ENCODE data around the gene ACADL. TPM values are rescaled to one million over a fixed set of nuclear protein-coding genes. Genes with fewer than 3 reads are reported as not detected.
A peak's percentile ranks its signal among the peaks of the same experiment; 100 is the strongest.
"Not testable (repeated sequence)": the region's sequence is repeated elsewhere in the genome, so short reads cannot be mapped to it uniquely, and the experiment has no call there.

The ACADL gene
- total RNA-seq, 2 experiments from 2014 or later, result not detected

- ChIA-PET POLR2A (no interaction called here), CTCF (interaction anchor here (0.7 to 2.0 kb wide), 2 partner anchors 10 to 227 kb away, joined by 3 to 9 read pairs; no protein-coding TSS in a partner anchor)
- no peaks in the 10 kb centered on the region for H3K27me3 Mint-ChIP-seq
- H3K27ac Mint-ChIP-seq, result no peak overlapping the region
- peaks cover 13% of the 10 kb centered on the region for H3K36me3 Mint-ChIP-seq (ENCODE audit: low read depth)
- ATAC-seq (no peak), DNase-seq (no peak)
- TF ChIP-seq CTCF (IDR thresholded peaks at IDR 0.05), result no peak
- peaks cover 26% of the 10 kb centered on the region for H3K9me3 Mint-ChIP-seq
- peaks cover 2% of the 10 kb centered on the region for H3K4me1 Mint-ChIP-seq (ENCODE audit: low read depth)
- no peak overlapping the region for H3K4me3 Mint-ChIP-seq
- intact Hi-C loops (cut with micrococcal nuclease), result no loop called here
Measured at GRCh38 chr2:210188755-210189154, 36.5 kb downstream of the ACADL start.

GRCh38 chr2:210188190-210188589 is 37.1 kb downstream of the ACADL start:
- DNase-seq, result no peak
- Mint-ChIP-seq H3K36me3 (ENCODE audit: low read depth) (peaks cover 17% of the 10 kb centered on the region), H3K27me3 (no peaks in the 10 kb centered on the region), H3K4me1 (ENCODE audit: low read depth) (peaks cover 2% of the 10 kb centered on the region), H3K4me3 (no peak overlapping the region), H3K9me3 (peaks cover 31% of the 10 kb centered on the region), H3K27ac (no peak overlapping the region)
- TF ChIP-seq CTCF (IDR thresholded peaks at IDR 0.05), result no peak
- no peak for ATAC-seq
- POLR2A ChIA-PET, result no interaction called here
- CTCF ChIA-PET, result interaction anchor here (2.0 kb wide), 1 partner anchor 10 kb away, joined by 9 read pairs; no protein-coding TSS in a partner anchor
- intact Hi-C loops (cut with micrococcal nuclease), result no loop called here

GRCh38 chr2:210183936-210184335 is 41.3 kb downstream of the ACADL start:
- CTCF ChIA-PET, result interaction anchor here (1.1 kb wide), 1 partner anchor 15 kb away, joined by 3 read pairs; no protein-coding TSS in a partner anchor

GRCh38 chr2:210181606-210182088 is 43.6 kb downstream of the ACADL start:
- Mint-ChIP-seq H3K4me1 (ENCODE audit: low read depth) (peaks cover 19% of the 10 kb centered on the region), H3K36me3 (ENCODE audit: low read depth) (peaks cover 17% of the 10 kb centered on the region), H3K9me3 (peaks cover 35% of the 10 kb centered on the region), H3K27ac (peak overlapping the region; percentile 25)
- H3K27me3 Mint-ChIP-seq; ATAC-seq; POLR2A ChIA-PET; intact Hi-C loops (cut with micrococcal nuclease); H3K4me3 Mint-ChIP-seq: not testable (repeated sequence)
- CTCF ChIA-PET, result interaction anchor here (1.6 to 1.9 kb wide), 2 partner anchors 9 to 14 kb away, joined by 4 to 5 read pairs; no protein-coding TSS in a partner anchor
- DNase-seq, result peak; percentile 44

More at GRCh38 chr2:210183936-210184335, 41.3 kb downstream of the ACADL start:
- H3K27ac Mint-ChIP-seq; DNase-seq; intact Hi-C loops (cut with micrococcal nuclease); H3K27me3 Mint-ChIP-seq; H3K4me3 Mint-ChIP-seq; ATAC-seq; POLR2A ChIA-PET: not testable (repeated sequence)
- H3K9me3 Mint-ChIP-seq, result peaks cover 34% of the 10 kb centered on the region
- peaks cover 21% of the 10 kb centered on the region for H3K4me1 Mint-ChIP-seq (ENCODE audit: low read depth)
- H3K36me3 Mint-ChIP-seq (ENCODE audit: low read depth), result peaks cover 17% of the 10 kb centered on the region

GRCh38 chr2:210181033-210181605 is 44.1 kb downstream of the ACADL start:
- intact Hi-C loops (cut with micrococcal nuclease); ATAC-seq; H3K27me3 Mint-ChIP-seq; DNase-seq; H3K4me3 Mint-ChIP-seq: not testable (repeated sequence)
- POLR2A ChIA-PET, result interaction anchor here (1.0 kb wide), 1 partner anchor 19 kb away, joined by 3 read pairs; no protein-coding TSS in a partner anchor
- peaks cover 30% of the 10 kb centered on the region for H3K9me3 Mint-ChIP-seq
- peaks cover 19% of the 10 kb centered on the region for H3K4me1 Mint-ChIP-seq (ENCODE audit: low read depth)
- H3K27ac Mint-ChIP-seq, result peak overlapping the region; percentile 25
- H3K36me3 Mint-ChIP-seq (ENCODE audit: low read depth), result peaks cover 17% of the 10 kb centered on the region
- CTCF ChIA-PET, result interaction anchor here (1.1 to 1.9 kb wide), 3 partner anchors 9 to 14 kb away, joined by 3 to 5 read pairs (median 4); no protein-coding TSS in a partner anchor

- CTCF ChIA-PET, result interaction anchor here (1.1 kb wide), 1 partner anchor 12 kb away, joined by 3 read pairs; no protein-coding TSS in a partner anchor
- intact Hi-C loops (cut with micrococcal nuclease), result no loop called here
- H3K27me3 Mint-ChIP-seq, result no peaks in the 10 kb centered on the region
- no peak for ATAC-seq
- no peak for TF ChIP-seq CTCF (IDR thresholded peaks at IDR 0.05)
- POLR2A ChIA-PET, result interaction anchor here (1.0 kb wide), 1 partner anchor 18 kb away, joined by 3 read pairs; no protein-coding TSS in a partner anchor
- no peak for DNase-seq
- H3K36me3 Mint-ChIP-seq (ENCODE audit: low read depth), result peaks cover 17% of the 10 kb centered on the region
- no peak overlapping the region for H3K4me3 Mint-ChIP-seq
- no peak overlapping the region for H3K27ac Mint-ChIP-seq
- H3K9me3 Mint-ChIP-seq, result peaks cover 27% of the 10 kb centered on the region
- H3K4me1 Mint-ChIP-seq (ENCODE audit: low read depth), result peaks cover 19% of the 10 kb centered on the region
Measured at GRCh38 chr2:210180477-210180876, 44.8 kb downstream of the ACADL start.
